K562 (cell line): ENCODE results near the gene ARHGAP24. TPM values are rescaled to one million over a fixed set of nuclear protein-coding genes. Genes with fewer than 3 reads are reported as not detected.

Experiments
- ATAC-seq: fragments of 200-7000 bp; cut with Tn5 transposase; 3 replicates; pipeline ENCODE4 v1.9.1; 2020; ENCODE audit warnings: moderate library complexity
- BruUV-seq: library from RNA; stranded (reverse); fragments of 400-500 nt; replicated peaks from 2 replicates; lab custom pipeline; 2021; lab: Mats Ljungman, UMichigan
- CTCF ChIA-PET: fragments of 300-600 bp; formaldehyde crosslinking; extraction: SDS; loops from one replicate; lab custom pipeline; 2021; ENCODE audit warnings: low intra/inter-chr PET ratio; lab: Yijun Ruan, JAX
- POLR2A ChIA-PET: fragments of 300-600, 350-650 bp; sonication (Branson Sonifier 250); formaldehyde crosslinking; extraction: SDS; loops from one replicate; lab custom pipeline; 2021; ENCODE audit warnings: antibody characterized with exemption, inconsistent platforms; lab: Yijun Ruan, JAX
- DNase-seq, 4 experiments: peaks; one replicate each; pipeline versions ENCODE4 v3.0.0 to v3.0.0-alpha.2; 2011 to 2018; ENCODE audit warnings: low spot score in 3 of 4, mixed read lengths in 3 of 4; ENCODE audit errors: extremely low read depth in 1 of 4
- FAIRE-seq: peaks from 2 replicates; lab custom pipeline; 2011; peaks lifted over from hg19 to GRCh38; lab: Jason Lieb, UNC
- H2AFZ ChIP-seq: 2 replicates; pipeline ENCODE4 v1.6.0; 2011; ENCODE audit warnings: low read depth, low read length, control low read depth, inconsistent platforms
- H3K27ac ChIP-seq: fragments of 200-600 bp; 3 replicates; pipeline ENCODE4 v1.8.0; 2011; ENCODE audit warnings: low read depth, mild to moderate bottlenecking, control low read depth, inconsistent platforms, low read length, moderate library complexity, mixed read lengths; ENCODE audit errors: extremely low read depth
- H3K27me3 ChIP-seq, 2 experiments: fragments of 300-600 bp in 1 of 2; 2 replicates in 1 of 2; 3 replicates in 1 of 2; pipeline versions ENCODE4 v1.6.0 to v1.8.0; 2011; ENCODE audit warnings: inconsistent platforms in 2 of 2, low read length in 2 of 2, mild to moderate bottlenecking in 1 of 2, mixed read lengths in 1 of 2, moderate library complexity in 1 of 2; ENCODE audit not compliant: control insufficient read depth in 2 of 2, insufficient read depth in 2 of 2
- H3K36me3 ChIP-seq: fragments of 300-600 bp; 3 replicates; pipeline ENCODE4 v1.8.0; 2011; ENCODE audit warnings: mild to moderate bottlenecking, low read length, inconsistent platforms; ENCODE audit not compliant: control insufficient read depth, insufficient read depth
- H3K4me1 ChIP-seq, 2 experiments: fragments of 200-600 bp in 1 of 2; replicated peaks in 1 of 2; 2 replicates in 1 of 2; 3 replicates in 1 of 2; pipeline versions ENCODE4 v1.5.1 to v1.8.0; 2011; ENCODE audit warnings: inconsistent platforms in 2 of 2, low read length in 2 of 2, mild to moderate bottlenecking in 1 of 2, mixed read lengths in 1 of 2, moderate library complexity in 1 of 2; ENCODE audit not compliant: control insufficient read depth in 2 of 2, insufficient read depth in 2 of 2
- H3K4me2 ChIP-seq: 2 replicates; pipeline ENCODE4 v1.6.1; 2011; ENCODE audit warnings: low read length, control low read depth, inconsistent platforms, mixed read lengths; ENCODE audit not compliant: insufficient read depth
- H3K4me3 ChIP-seq: fragments of 200-600 bp; sonication (generic), shearing (Covaris generic); 2 replicates; pipeline ENCODE4 v1.5.1; 2016; ENCODE audit warnings: control low read depth, inconsistent platforms
- H3K79me2 ChIP-seq: fragments of 200-600 bp; 3 replicates; pipeline ENCODE4 v1.8.0; 2011; ENCODE audit warnings: low read length, inconsistent platforms; ENCODE audit not compliant: control insufficient read depth, insufficient read depth
- H3K9ac ChIP-seq, 2 experiments: 2 replicates each; pipeline versions ENCODE4 v1.6.0 to v1.6.1; 2011; ENCODE audit warnings: low read depth in 2 of 2, low read length in 2 of 2, control low read depth in 1 of 2, inconsistent platforms in 1 of 2, mild to moderate bottlenecking in 1 of 2, mixed read lengths in 1 of 2; ENCODE audit not compliant: insufficient read depth in 1 of 2
- H3K9me1 ChIP-seq: one replicate; pipeline ENCODE4 v1.6.0; 2011; ENCODE audit warnings: inconsistent platforms, mild to moderate bottlenecking, low read length, moderate library complexity; ENCODE audit not compliant: control insufficient read depth, insufficient read depth
- H3K9me3 ChIP-seq: replicated peaks from 2 replicates; pipeline ENCODE4 v1.5.1; 2011; ENCODE audit warnings: low read depth, low read length, inconsistent platforms; ENCODE audit not compliant: control insufficient read depth, insufficient read depth
- H4K20me1 ChIP-seq: replicated peaks from 2 replicates; pipeline ENCODE4 v1.6.1; 2011; ENCODE audit warnings: low read length, inconsistent platforms, mixed read lengths; ENCODE audit not compliant: control insufficient read depth, insufficient read depth
- ILF3 ChIP-seq: fragments of 450-650 bp; IDR thresholded peaks from 2 replicates; pipeline ENCODE4 v1.6.1; 2018; ENCODE audit warnings: antibody characterized with exemption, mild to moderate bottlenecking, moderate library complexity, borderline replicate concordance
- KDM5B ChIP-seq: fragments of 200-600 bp; sonication (generic); IDR thresholded peaks from 2 replicates; pipeline ENCODE4 v1.6.1; 2012; ENCODE audit warnings: low read depth, mild to moderate bottlenecking, moderate library complexity, low read length, control low read depth, inconsistent platforms; ENCODE audit not compliant: insufficient replicate concordance
- LARP7 ChIP-seq: fragments of 450-650 bp; IDR thresholded peaks from 2 replicates; pipeline ENCODE4 v1.6.1; 2016
- RBM14 ChIP-seq: fragments of 200-400 bp; formaldehyde crosslinking; IDR thresholded peaks from 2 replicates; pipeline ENCODE4 v1.6.1; 2018; ENCODE audit warnings: low read depth, mild to moderate bottlenecking, low read length, moderate library complexity, borderline replicate concordance; ENCODE audit not compliant: insufficient read depth
- TAF15 ChIP-seq: fragments of 200-400 bp; formaldehyde crosslinking; IDR thresholded peaks from 2 replicates; pipeline ENCODE4 v1.6.1; 2017; ENCODE audit warnings: mild to moderate bottlenecking, low read depth, low read length, moderate library complexity
- TAF9B ChIP-seq: fragments of 450-650 bp; IDR thresholded peaks from 2 replicates; pipeline ENCODE4 v1.6.1; 2018; ENCODE audit warnings: mild to moderate bottlenecking; ENCODE audit not compliant: partially characterized antibody
- TRIM24 ChIP-seq, 2 experiments: fragments of 450-650 bp; IDR thresholded peaks; 2 replicates each; pipeline ENCODE4 v1.6.1; 2016
- ZBTB8A ChIP-seq: fragments of 450-650 bp; IDR thresholded peaks from 2 replicates; pipeline ENCODE4 v1.6.1; 2018; ENCODE audit warnings: mild to moderate bottlenecking, moderate library complexity; ENCODE audit not compliant: partially characterized antibody
- ZFP1 ChIP-seq: fragments of 450-650 bp; formaldehyde crosslinking; IDR thresholded peaks from 2 replicates; pipeline ENCODE4 v1.4.0; 2020; ENCODE audit warnings: mild to moderate bottlenecking, mixed read lengths
- ZNF77 ChIP-seq: fragments of 250-450 bp; sonication (Bioruptor Pico); IDR thresholded peaks from 2 replicates; pipeline ENCODE4 v1.5.0; 2020
- WGBS: fragments of 100-300 bp; shearing (Covaris generic); methylation state at CpG from one replicate; pipeline ENCODE4 v1.1.6; 2016; ENCODE audit warnings: low coverage, mixed read lengths; ENCODE audit not compliant: insufficient coverage; ENCODE audit errors: missing lambda C conversion rate; 5-methylcytosine and 5-hydroxymethylcytosine counted together
- in situ Hi-C: fragments of 300-500 bp; cut with MboI; formaldehyde crosslinking; loops from 4 replicates; pipeline ENCODE4 v1.15.0; 2018; ENCODE audit warnings: inconsistent platforms, mixed read lengths
- intact Hi-C: fragments of 100-400 bp; cut with micrococcal nuclease; formaldehyde crosslinking; loops from 2 replicates; pipeline ENCODE4 v1.14.2; 2022
- polyA plus RNA-seq, 8 experiments: library from polyadenylated mRNA; depleted of rRNA in 4 of 8; stranded (reverse) in 5 of 8; unstranded in 3 of 8; fragments of >200 nt; fragmentation: Nextera tagmentation in 2 of 8; fragmentation: Illumina TruSeq in 1 of 8; extraction: Ambion mirVana in 2 of 8; extraction: Trizol in 1 of 8; gene quantifications; 2 replicates each; pipeline versions ENCODE4 v1.2.1 to v1.2.3, GENCODE V29; 2011 to 2014; ENCODE audit warnings: inconsistent platforms in 1 of 8, missing spikeins in 1 of 8
- total RNA-seq, 7 experiments: library from RNA; depleted of rRNA in 6 of 7; stranded (reverse); fragments of >200 nt in 6 of 7; fragmentation: Illumina TruSeq in 2 of 7; extraction: Trizol in 2 of 7; gene quantifications; 2 replicates each; pipeline versions ENCODE4 v1.2.1 to v1.2.3, GENCODE V29; 2011 to 2021; ENCODE audit warnings: low replicate concordance in 1 of 7
- TF ChIP-seq, protein P1 (sequence below): sonication (generic); formaldehyde crosslinking; IDR thresholded peaks from 2 replicates; pipeline ENCODE4 v1.8.1; 2023; ENCODE audit warnings: missing genetic modification reagents, mild to moderate bottlenecking, borderline replicate concordance
- TF ChIP-seq, protein P2 (sequence below): sonication (generic); formaldehyde crosslinking; IDR thresholded peaks from 2 replicates; pipeline ENCODE4 v1.8.1; 2023; ENCODE audit warnings: mild to moderate bottlenecking, missing genetic modification reagents, moderate library complexity

Gene ARHGAP24
- total and polyA plus RNA-seq, 9 of the 15 experiments (the other 6 are each of a cell fraction or from before 2014, with no cell fraction given), result 8.0 to 22.6 (median 14.0) TPM

DNA sequence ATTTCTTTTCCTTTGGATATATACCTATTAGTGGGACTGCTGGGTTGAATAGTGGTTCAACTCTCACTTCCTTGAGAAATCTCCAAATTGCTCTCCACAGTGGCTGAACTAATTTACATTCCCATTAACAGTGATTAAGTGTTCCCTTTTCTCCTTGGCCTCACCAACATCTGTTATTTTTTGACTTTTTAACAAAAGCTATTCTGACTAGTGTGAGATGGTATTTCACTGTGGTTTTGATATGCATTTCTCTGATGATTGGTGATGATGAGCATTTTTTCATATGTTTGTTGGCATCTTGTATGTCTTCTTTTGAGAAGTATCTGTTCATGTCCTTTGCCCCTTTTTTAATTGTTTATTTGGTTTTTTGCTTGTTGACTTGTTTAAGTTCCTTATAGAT, 471.9 kb downstream of the ARHGAP24 start:
- no peaks in the 10 kb centered on the region for H3K4me1 ChIP-seq
- DNase-seq, result no peak
- no TSS peak for BruUV-seq
- H3K79me2 ChIP-seq, result no peaks in the 10 kb centered on the region
- H3K9ac ChIP-seq, result no peak overlapping the region
- H3K36me3 ChIP-seq, result no peaks in the 10 kb centered on the region
- no peaks in the 10 kb centered on the region for H3K9me1 ChIP-seq
- no peak overlapping the region for H3K4me2 ChIP-seq
- H4K20me1 ChIP-seq, result no peaks in the 10 kb centered on the region
- FAIRE-seq, result no peak
- intact Hi-C loops (no loop called here), in situ Hi-C loops (no loop called here)
- H3K9me3 ChIP-seq, result no peaks in the 10 kb centered on the region
- TF ChIP-seq KDM5B, result no peak
- TF ChIP-seq ZNF77 (CRISPR knock-in tag), result no peak
- H3K4me3 ChIP-seq, result no peak overlapping the region
- no peak for ATAC-seq
- H3K27me3 ChIP-seq, result no peaks in the 10 kb centered on the region
- CTCF ChIA-PET, result no interaction called here
- no peak overlapping the region for H3K27ac ChIP-seq
- H2AFZ ChIP-seq, result no peak overlapping the region
- POLR2A ChIA-PET, result no interaction called here

DNA sequence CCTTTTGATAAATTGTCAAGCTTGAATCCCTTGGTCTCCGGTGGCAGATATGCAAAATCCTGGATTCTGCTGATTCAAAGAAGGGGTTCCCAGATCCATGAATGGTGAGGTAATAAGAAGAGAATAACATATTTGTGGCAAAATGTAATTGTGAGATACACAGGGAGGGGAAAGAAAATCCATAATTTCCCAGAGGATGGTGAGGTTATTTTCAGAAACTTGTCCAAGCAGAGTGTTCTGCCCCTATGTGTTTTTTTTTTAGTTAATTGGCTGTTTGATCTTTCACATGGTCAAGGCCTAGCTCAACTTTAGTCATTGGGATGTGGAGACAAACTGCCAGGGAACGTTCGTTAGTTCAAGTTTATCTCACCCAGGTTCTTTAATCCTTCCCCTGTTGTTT, 476.1 kb downstream of the ARHGAP24 start:
- Histone ChIP-seq H3K9me1 (no peaks in the 10 kb centered on the region), H3K36me3 (no peaks in the 10 kb centered on the region), H3K9ac (no peak overlapping the region), H3K27me3 (no peaks in the 10 kb centered on the region), H2AFZ (no peak overlapping the region), H3K4me2 (no peak overlapping the region), H4K20me1 (no peaks in the 10 kb centered on the region), H3K4me3 (no peak overlapping the region), H3K9me3 (no peaks in the 10 kb centered on the region), H3K79me2 (no peaks in the 10 kb centered on the region), H3K4me1 (peaks cover 0 to 6% of the 10 kb centered on the region in 2 experiments; a peak in 1 of 5 replicates), H3K27ac (no peak overlapping the region)
- ChIA-PET POLR2A (no interaction called here), CTCF (no interaction called here)
- intact Hi-C loops, result no loop called here
- in situ Hi-C loops, result no loop called here
- ATAC-seq (no peak), DNase-seq (no peak), FAIRE-seq (no peak)
- no TSS peak for BruUV-seq
- 59% methylated on average over 3 of the region's 3 CpGs for WGBS
- TF ChIP-seq ILF3 (no peak), RBM14 (no peak), ZBTB8A (no peak), TAF9B (no peak), TAF15 (no peak), TRIM24 (IDR thresholded peaks at IDR 0.05) (no peak), LARP7 (no peak), ZFP1 (CRISPR knock-in tag) (no peak)
- TF ChIP-seq, protein P1, sequence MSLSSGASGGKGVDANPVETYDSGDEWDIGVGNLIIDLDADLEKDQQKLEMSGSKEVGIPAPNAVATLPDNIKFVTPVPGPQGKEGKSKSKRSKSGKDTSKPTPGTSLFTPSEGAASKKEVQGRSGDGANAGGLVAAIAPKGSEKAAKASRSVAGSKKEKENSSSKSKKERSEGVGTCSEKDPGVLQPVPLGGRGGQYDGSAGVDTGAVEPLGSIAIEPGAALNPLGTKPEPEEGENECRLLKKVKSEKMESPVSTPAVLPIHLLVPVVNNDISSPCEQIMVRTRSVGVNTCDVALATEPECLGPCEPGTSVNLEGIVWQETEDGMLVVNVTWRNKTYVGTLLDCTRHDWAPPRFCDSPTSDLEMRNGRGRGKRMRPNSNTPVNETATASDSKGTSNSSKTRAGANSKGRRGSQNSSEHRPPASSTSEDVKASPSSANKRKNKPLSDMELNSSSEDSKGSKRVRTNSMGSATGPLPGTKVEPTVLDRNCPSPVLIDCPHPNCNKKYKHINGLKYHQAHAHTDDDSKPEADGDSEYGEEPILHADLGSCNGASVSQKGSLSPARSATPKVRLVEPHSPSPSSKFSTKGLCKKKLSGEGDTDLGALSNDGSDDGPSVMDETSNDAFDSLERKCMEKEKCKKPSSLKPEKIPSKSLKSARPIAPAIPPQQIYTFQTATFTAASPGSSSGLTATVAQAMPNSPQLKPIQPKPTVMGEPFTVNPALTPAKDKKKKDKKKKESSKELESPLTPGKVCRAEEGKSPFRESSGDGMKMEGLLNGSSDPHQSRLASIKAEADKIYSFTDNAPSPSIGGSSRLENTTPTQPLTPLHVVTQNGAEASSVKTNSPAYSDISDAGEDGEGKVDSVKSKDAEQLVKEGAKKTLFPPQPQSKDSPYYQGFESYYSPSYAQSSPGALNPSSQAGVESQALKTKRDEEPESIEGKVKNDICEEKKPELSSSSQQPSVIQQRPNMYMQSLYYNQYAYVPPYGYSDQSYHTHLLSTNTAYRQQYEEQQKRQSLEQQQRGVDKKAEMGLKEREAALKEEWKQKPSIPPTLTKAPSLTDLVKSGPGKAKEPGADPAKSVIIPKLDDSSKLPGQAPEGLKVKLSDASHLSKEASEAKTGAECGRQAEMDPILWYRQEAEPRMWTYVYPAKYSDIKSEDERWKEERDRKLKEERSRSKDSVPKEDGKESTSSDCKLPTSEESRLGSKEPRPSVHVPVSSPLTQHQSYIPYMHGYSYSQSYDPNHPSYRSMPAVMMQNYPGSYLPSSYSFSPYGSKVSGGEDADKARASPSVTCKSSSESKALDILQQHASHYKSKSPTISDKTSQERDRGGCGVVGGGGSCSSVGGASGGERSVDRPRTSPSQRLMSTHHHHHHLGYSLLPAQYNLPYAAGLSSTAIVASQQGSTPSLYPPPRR (CRISPR knock-in tag), result no peak
- TF ChIP-seq, protein P2, sequence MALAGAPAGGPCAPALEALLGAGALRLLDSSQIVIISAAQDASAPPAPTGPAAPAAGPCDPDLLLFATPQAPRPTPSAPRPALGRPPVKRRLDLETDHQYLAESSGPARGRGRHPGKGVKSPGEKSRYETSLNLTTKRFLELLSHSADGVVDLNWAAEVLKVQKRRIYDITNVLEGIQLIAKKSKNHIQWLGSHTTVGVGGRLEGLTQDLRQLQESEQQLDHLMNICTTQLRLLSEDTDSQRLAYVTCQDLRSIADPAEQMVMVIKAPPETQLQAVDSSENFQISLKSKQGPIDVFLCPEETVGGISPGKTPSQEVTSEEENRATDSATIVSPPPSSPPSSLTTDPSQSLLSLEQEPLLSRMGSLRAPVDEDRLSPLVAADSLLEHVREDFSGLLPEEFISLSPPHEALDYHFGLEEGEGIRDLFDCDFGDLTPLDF, result no peak
